Measurements from ENCODE around the gene INF2. TPM values are rescaled to one million over a fixed set of nuclear protein-coding genes. Genes with fewer than 3 reads are reported as not detected.

Gene INF2
- total RNA-seq, 1 experiment from 2014 or later = 58.3 TPM

DNA sequence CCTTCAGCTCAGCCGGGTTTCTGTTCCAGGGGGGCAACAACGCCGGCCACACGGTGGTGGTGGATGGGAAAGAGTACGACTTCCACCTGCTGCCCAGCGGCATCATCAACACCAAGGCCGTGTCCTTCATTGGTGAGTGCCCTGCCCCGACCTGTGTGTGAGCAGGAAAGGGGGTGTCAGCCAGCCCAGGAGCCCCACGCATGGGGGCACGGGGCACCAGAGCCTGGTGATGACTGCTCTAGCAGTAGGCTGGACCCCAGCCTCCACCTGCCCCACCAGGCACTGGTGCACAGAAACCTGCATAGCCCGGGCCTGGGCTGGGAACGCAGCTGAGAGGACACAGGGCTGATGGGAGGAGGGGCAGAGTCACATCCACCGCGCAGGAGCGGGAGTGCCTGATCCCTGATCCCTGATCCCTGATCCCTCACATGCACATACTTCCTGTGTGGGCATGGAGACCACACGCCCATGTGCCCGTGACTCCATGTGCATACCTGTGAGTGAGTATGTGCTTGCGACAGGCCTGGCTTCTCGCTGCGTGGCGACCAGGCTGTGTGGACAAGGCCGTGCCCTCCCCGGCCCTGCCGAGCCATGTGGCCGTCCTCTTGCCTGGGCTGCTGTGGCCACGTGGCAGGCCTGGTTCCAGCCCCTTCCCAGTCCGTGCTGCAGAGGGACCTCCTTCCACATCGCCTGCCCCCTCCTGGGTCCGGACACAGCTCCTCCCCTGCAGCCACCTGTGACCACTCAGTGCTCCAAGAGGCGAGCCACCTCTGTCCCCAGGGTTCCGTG is 45.8 kb downstream of the INF2 start:
- Histone ChIP-seq H3K18ac (ENCODE audit: insufficient read length, low read depth, low read length) (no peak overlapping the region), H3K79me2 (ENCODE audit: insufficient read depth, low read length) (no peaks in the 10 kb centered on the region), H3K4ac (ENCODE audit: low read depth, low read length) (no peak overlapping the region), H3K4me1 (ENCODE audit: insufficient read depth, low read length) (no peaks in the 10 kb centered on the region), H3K4me2 (ENCODE audit: insufficient read depth, insufficient read length, low read length) (no peak overlapping the region), H3K23me2 (ENCODE audit: insufficient read length, low read depth, low read length, poor library complexity, severe bottlenecking) (no peaks in the 10 kb centered on the region), H4K5ac (ENCODE audit: insufficient read length, low read depth, low read length) (no peak overlapping the region), H2BK20ac (ENCODE audit: low read depth, low read length, poor library complexity, severe bottlenecking) (no peak overlapping the region), H3K14ac (ENCODE audit: insufficient read depth, low read length) (no peak overlapping the region), H3K23ac (ENCODE audit: insufficient read length, low read depth, low read length) (no peak overlapping the region), H4K8ac (replicated peaks; ENCODE audit: insufficient read length, low read depth, low read length) (no peak overlapping the region), H3K9ac (ENCODE audit: extremely low read depth, insufficient read length, low read length) (no peak overlapping the region), H2AK5ac (ENCODE audit: insufficient read length, low read length) (no peak overlapping the region), H3K79me1 (ENCODE audit: insufficient read depth, low read depth, low read length, poor library complexity, severe bottlenecking) (no peaks in the 10 kb centered on the region), H3K56ac (ENCODE audit: insufficient read length, low read depth, low read length) (no peak overlapping the region), H3T11ph (ENCODE audit: low read length) (no peak overlapping the region), H2AFZ (ENCODE audit: low read length) (no peak overlapping the region), H3K27me3 (ENCODE audit: insufficient read depth, low read length) (no peaks in the 10 kb centered on the region), H2BK120ac (ENCODE audit: low read depth, low read length, poor library complexity, severe bottlenecking) (no peak overlapping the region), H4K91ac (ENCODE audit: insufficient read length, low read depth, low read length) (no peak overlapping the region), H2BK5ac (ENCODE audit: insufficient read length, low read length) (no peak overlapping the region), H4K20me1 (ENCODE audit: control insufficient read depth, insufficient read depth, insufficient read length) (no peaks in the 10 kb centered on the region), H2BK12ac (ENCODE audit: insufficient read length, low read depth, low read length) (no peak overlapping the region), H3K27ac (ENCODE audit: insufficient read length, low read depth, low read length) (no peak overlapping the region), H2BK15ac (ENCODE audit: low read depth, low read length) (no peak overlapping the region), H3K9me3 (ENCODE audit: control insufficient read depth, low read depth, low read length) (no peaks in the 10 kb centered on the region)
- TF ChIP-seq, protein P1, sequence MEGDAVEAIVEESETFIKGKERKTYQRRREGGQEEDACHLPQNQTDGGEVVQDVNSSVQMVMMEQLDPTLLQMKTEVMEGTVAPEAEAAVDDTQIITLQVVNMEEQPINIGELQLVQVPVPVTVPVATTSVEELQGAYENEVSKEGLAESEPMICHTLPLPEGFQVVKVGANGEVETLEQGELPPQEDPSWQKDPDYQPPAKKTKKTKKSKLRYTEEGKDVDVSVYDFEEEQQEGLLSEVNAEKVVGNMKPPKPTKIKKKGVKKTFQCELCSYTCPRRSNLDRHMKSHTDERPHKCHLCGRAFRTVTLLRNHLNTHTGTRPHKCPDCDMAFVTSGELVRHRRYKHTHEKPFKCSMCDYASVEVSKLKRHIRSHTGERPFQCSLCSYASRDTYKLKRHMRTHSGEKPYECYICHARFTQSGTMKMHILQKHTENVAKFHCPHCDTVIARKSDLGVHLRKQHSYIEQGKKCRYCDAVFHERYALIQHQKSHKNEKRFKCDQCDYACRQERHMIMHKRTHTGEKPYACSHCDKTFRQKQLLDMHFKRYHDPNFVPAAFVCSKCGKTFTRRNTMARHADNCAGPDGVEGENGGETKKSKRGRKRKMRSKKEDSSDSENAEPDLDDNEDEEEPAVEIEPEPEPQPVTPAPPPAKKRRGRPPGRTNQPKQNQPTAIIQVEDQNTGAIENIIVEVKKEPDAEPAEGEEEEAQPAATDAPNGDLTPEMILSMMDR (conservative IDR thresholded peaks at IDR 0.05) = no peak
- H3K9me3 Mint-ChIP-seq = no peaks in the 10 kb centered on the region
- no CpG with 5 or more reads among the region's 31 CpGs for WGBS (ENCODE audit: extremely low coverage, insufficient read length, low lambda C conversion rate)
- DNase-seq = no peak
- H3K27ac Mint-ChIP-seq = no peak overlapping the region
- H3K36me3 Mint-ChIP-seq (ENCODE audit: insufficient read depth in 1 of 3, low read depth in 3 of 3) = peaks cover 2 to 4% (median 3%) of the 10 kb centered on the region in 3 experiments; a peak in 5 of 7 replicates
- no peak overlapping the region for H3K4me3 Mint-ChIP-seq
- peaks cover 12% of the 10 kb centered on the region for H3K27me3 Mint-ChIP-seq (ENCODE audit: low read depth)
- H3K4me1 Mint-ChIP-seq = peaks cover 0 to 3% of the 10 kb centered on the region in 2 experiments; a peak in 1 of 4 replicates

Measured in H9 (cell line).